Peyer's patch (tissue), 4 donors: ENCODE measurements around the gene CORO6.

Experiments used
- CTCF ChIP-seq, 6 experiments: fragments of 450-650 bp in 4 of 6; fragments of 200-600 bp in 2 of 6; sonication (generic) in 1 of 6; IDR thresholded peaks; one replicate each; pipeline ENCODE4 v1.5.1; 2017 to 2019; ENCODE audit warnings: antibody characterized with exemption in 6 of 6, mild to moderate bottlenecking in 3 of 6, moderate library complexity in 1 of 6
- POLR2A ChIP-seq, 2 donors: fragments of 450-650 bp; IDR thresholded peaks; one replicate each; pipeline ENCODE4 v1.5.1; 2017; ENCODE audit warnings: antibody characterized with exemption in 2 of 2, mild to moderate bottlenecking in 2 of 2, moderate library complexity in 2 of 2

DNA sequence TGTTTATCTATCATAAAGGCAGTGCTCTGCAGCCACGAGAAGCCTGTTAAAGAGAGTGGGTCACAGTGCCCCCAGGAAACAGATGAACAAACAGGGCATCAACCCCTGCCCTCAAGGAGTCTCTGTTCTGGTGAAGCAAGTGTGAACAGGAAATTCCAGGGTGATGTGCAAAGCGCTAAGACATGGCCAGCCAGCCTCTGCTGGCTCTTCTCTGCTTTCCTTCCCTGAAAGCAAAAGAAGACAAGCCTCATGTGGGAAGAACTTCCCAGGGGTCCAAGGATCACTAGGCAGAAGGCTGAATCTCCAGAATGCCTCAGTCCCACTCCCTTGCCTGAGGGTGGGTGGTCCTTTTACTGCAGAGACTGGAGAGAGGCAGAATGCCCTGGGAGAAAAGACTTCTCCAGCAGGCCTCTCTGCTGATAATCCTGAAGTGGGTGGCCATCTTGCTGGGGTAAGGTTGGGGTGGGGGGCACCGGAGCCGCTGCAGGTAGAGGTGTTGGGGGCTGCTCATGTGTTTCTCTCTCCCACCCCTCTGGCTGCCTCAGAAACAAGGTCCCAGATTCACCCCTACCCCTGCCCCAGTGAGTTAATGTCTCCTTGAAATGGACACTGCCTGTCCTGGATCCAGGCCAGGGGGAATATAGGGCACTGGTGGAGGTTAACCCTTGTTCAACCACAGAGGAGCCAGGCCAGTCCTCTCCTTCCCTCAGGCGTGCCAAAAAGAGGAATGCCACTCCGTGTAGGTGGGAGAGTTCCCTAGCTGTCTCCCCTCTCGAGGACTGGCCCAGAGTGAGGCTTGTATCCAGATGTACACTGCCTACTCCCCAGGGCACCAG, 27.4 kb downstream of the CORO6 start:
- TF ChIP-seq CTCF (IDR thresholded peaks at IDR 0.05), result no peak
- no peak for TF ChIP-seq POLR2A (IDR thresholded peaks at IDR 0.05)
